ENCODE data around the gene GJB4. TPM values are rescaled to one million over a fixed set of nuclear protein-coding genes. Genes with fewer than 3 reads are reported as not detected.
"Not testable (repeated sequence)": the region's sequence is repeated elsewhere in the genome, so short reads cannot be mapped to it uniquely, and the experiment has no call there.

GJB4 gene
- total RNA-seq, 2 experiments from 2014 or later = not detected

- ChIA-PET CTCF (no interaction called here), POLR2A (no interaction called here)
Measured at GRCh38 chr1:34792868-34793727, 33.6 kb downstream of the GJB4 start, which contains the start of gene GJA4. GJA4 (plus strand) TSS chr1:34792999; CDS start chr1:34794214, 1,215 bp downstream.

GRCh38 chr1:34794001-34794789 is 34.7 kb downstream of the GJB4 start:
- CTCF ChIA-PET = no interaction called here
- POLR2A ChIA-PET = no interaction called here

GRCh38 chr1:34794790-34795180 is 35.2 kb downstream of the GJB4 start:
- POLR2A ChIA-PET = no interaction called here
- CTCF ChIA-PET = no interaction called here

GRCh38 chr1:34795916-34796315 is 36.4 kb downstream of the GJB4 start:
- POLR2A ChIA-PET = no interaction called here
- CTCF ChIA-PET = no interaction called here

- CTCF ChIA-PET = interaction anchor here (0.7 to 2.3 kb wide), 2 partner anchors 15 to 55 kb away, joined by 3 to 7 read pairs; no protein-coding TSS in a partner anchor
- POLR2A ChIA-PET = no interaction called here
Measured at GRCh38 chr1:34796990-34797389, 37.5 kb downstream of the GJB4 start.

- ChIA-PET POLR2A (interaction anchor here (0.6 kb wide), 1 partner anchor 220 kb away, joined by 13 read pairs; no protein-coding TSS in a partner anchor), CTCF (interaction anchor here (0.7 kb wide), 1 partner anchor 1016 kb away, joined by 3 read pairs; no protein-coding TSS in a partner anchor)
Measured at GRCh38 chr1:34800214-34800613, 40.7 kb downstream of the GJB4 start.

- ChIA-PET POLR2A (no interaction called here), CTCF (no interaction called here)
Measured at GRCh38 chr1:34803770-34804169, 44.2 kb downstream of the GJB4 start.

GRCh38 chr1:34806396-34806795 is 46.9 kb downstream of the GJB4 start:
- ChIA-PET CTCF (no interaction called here), POLR2A (no interaction called here)

GRCh38 chr1:34808051-34808810 is 48.7 kb downstream of the GJB4 start:
- ChIA-PET POLR2A (no interaction called here), CTCF (no interaction called here)

GRCh38 chr1:34810781-34811180 is 51.2 kb downstream of the GJB4 start:
- CTCF ChIA-PET, POLR2A ChIA-PET: not testable (repeated sequence)

Other genes starting within 250 kb of the GJB4 start
- gene GJB5, start 4.7 kb upstream of the GJB4 start, total RNA-seq = not detected
- gene GJB3, start 21.5 kb downstream of the GJB4 start, total RNA-seq = not detected
- not detected for gene GJA4, start 33.3 kb downstream of the GJB4 start, total RNA-seq
- 10 to 100 TPM; 73.8 to 75.2 TPM for gene SMIM12, start 100.0 kb downstream of the GJB4 start, total RNA-seq
- under 1 TPM; 0.72 to 0.80 TPM for gene DLGAP3, start 169.9 kb downstream of the GJB4 start, total RNA-seq
- gene TMEM35B, start 225.6 kb downstream of the GJB4 start, total RNA-seq = 10 to 100 TPM; 29.0 to 30.8 TPM